Vagina (tissue), 2 donors: ENCODE measurements around the gene ACOT9.

ENCODE experiments used
- CTCF ChIP-seq, 3 experiments: fragments of 450-650 bp in 2 of 3; fragments of 200-600 bp in 1 of 3; sonication (generic) in 1 of 3; IDR thresholded peaks; one replicate each; pipeline ENCODE4 v1.5.1; 2017 to 2019; ENCODE audit warnings: antibody characterized with exemption in 3 of 3, mild to moderate bottlenecking in 2 of 3, moderate library complexity in 2 of 3
- POLR2A ChIP-seq, 2 donors: fragments of 450-650 bp; IDR thresholded peaks; one replicate each; pipeline ENCODE4 v1.6.1; 2017; ENCODE audit warnings: antibody characterized with exemption in 2 of 2, mild to moderate bottlenecking in 2 of 2, moderate library complexity in 2 of 2
- POLR2AphosphoS5 ChIP-seq, 2 donors: sonication (generic); formaldehyde crosslinking; IDR thresholded peaks; one replicate each; pipeline ENCODE4 v1.9.0; 2017; ENCODE audit warnings: antibody characterized with exemption in 2 of 2, mild to moderate bottlenecking in 2 of 2, low read depth in 1 of 2; ENCODE audit not compliant: insufficient read depth in 1 of 2

GRCh38 chrX:23779025-23779424 lies 35.9 kb upstream of the ACOT9 start:
- TF ChIP-seq CTCF (IDR thresholded peaks at IDR 0.05) (no peak), POLR2A (IDR thresholded peaks at IDR 0.05) (no peak), POLR2AphosphoS5 (IDR thresholded peaks at IDR 0.05; ENCODE audit: insufficient read depth in 1 of 2, low read depth in 1 of 2) (no peak)
